Embryonic facial prominence (tissue), 1 donor: Measurements from ENCODE around the gene NEMP1.
"Not testable (repeated sequence)": the region's sequence is repeated elsewhere in the genome, so short reads cannot be mapped to it uniquely, and the experiment has no call there.

Experiments used
- DNase-seq: peaks from one replicate; pipeline ENCODE4 v3.0.0-alpha.2; 2016; ENCODE audit errors: extremely low spot score

NEMP1 gene

DNA sequence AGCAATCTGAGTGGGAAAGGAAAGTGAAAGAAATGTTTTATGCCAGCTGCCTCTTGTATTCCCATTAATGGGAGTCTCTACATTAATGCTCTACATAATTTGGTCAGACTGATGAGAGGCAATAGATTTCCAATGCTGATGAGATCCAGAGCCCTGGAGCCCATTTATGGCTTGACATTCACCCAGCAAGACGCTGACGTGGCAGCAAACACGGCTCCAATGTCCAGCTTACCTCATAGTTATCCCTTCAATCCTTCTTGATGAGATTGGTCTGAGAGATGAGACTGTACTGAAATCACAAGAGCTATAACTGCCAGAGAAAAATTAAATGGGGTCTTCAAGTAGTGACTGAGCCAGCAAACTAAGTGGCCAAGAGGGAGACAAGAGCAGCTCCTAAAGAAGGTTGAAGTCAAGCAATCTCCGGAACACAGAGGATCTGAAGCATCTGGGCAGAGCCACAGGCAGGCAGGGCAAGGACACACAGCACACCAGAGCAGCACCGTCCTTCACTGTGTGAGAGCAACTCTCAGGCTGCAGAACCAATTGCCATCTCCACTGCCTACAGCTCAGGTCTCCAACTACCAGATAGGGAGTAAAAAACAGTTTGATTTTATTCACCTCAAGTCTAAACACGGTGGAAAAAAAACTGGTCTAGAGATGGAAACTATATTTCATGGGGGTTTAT is 21.4 kb downstream of the NEMP1 start:
- DNase-seq = no peak

DNA sequence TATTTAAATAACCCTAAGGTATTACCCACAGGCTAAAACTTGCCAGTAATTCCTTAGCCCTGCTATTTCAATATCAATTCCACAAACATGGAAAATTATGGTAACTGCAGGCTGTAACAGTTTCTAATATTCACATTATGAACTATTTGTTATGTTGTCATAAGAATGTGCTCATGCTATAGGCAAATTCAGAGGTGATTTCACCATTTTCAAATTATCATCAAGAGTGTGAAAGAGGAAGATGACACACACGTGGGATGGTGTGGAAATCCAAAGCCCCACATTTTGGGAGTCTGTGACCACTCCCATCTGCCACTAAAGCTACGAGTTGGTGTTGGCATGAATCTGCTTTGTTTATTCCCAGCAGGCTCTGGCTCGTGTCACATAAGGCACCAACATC is 22.8 kb downstream of the NEMP1 start:
- no peak for DNase-seq

GRCh38 chr12:57053901-57054300 is 24.7 kb downstream of the NEMP1 start:
- not testable (repeated sequence) for DNase-seq

DNA sequence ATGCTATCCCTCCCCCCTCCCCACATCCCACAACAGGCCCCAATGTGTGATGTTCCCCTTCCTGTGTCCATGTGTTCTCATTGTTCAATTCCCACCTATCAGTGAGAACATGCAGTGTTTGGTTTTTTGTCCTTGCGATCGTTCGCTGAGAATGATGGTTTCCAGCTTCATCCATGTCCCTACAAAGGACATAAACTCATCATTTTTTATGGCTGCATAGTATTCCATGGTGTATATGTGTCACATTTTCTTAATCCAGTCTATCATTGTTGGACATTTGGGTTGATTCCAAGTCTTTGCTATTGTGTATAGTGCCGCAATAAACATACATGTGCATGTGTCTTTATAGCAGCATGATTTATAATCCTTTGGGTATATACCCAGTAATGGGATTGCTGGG is 25.4 kb downstream of the NEMP1 start:
- not testable (repeated sequence) for DNase-seq

- no peak for DNase-seq
These were observed 27.6 kb downstream of the NEMP1 start for GRCh38 chr12:57051011-57051410.

- DNase-seq = no peak
These were observed 28.7 kb downstream of the NEMP1 start, which contains the start of gene MYO1A for GRCh38 chr12:57049890-57050289. MYO1A (minus strand) TSS chr12:57050129; CDS start chr12:57048323, 1,806 bp downstream.

DNA sequence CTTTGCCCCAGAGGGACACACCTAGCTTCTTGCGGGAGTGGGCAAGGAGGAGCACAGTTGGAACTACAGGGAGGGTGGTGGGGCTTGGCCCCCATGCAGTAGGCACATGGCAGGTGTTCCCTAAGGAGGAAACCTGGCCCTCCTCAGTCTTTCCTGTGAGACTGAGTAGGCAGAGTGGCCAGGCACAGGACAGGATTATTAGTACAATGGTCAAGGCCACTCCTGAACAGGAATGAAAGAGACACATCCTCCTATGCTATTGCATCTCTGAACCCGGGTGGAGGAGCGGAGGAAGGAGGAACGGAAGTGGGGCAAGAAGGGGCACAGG is 29.5 kb downstream of the NEMP1 start:
- DNase-seq = no peak

DNA sequence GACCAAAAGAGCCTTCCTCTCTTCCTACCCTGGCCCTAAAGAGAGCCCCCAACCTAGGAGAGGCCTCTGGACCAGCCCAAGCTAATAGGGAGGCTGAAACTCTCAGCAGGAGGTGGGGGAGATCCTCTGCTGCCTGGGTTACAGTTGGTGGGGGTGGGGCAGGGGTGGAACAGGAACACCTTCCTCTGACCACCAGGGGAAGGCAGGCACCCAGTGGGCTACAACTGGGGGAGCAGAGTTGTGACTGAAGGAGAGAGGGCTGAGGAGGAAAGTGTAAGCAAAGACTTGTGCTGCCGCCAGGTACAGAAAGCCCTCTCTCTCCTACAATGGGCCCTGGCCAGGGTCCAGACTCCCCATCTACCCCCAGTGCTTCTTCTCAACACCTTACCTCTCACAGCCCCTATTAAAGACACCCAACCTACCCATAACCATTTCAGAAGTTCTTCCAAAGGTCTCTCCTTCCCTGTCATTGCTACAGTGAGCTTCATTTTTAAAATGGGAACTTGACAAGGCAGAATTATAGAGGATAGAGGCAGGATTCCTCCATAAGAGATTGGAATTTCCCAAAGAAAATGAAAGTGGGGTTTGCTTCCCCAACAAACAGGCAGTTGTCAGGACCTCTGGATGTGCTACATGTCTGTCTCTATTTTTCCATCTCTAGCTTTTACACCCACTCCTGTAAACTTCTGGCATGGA is 30.0 kb downstream of the NEMP1 start:
- DNase-seq = no peak

DNA sequence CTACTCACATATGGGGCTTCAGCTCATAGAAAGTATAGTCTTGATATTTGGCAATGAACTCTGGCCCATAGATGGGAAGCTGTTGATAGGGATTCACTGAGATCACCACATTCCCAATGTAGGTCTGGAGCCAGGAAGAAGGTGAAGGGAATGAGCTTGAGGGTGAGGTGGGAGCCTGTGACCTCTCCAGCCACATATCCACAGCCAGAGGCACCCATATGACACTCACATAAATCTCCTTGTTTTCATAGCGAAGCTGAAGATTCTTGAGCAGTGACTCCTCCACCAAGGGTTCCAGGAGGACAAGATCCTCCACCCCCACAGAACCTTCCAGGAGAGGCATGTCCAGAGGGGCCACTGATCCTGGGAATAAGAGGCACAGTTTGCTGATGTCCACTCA is 30.6 kb downstream of the NEMP1 start:
- DNase-seq = no peak

DNA sequence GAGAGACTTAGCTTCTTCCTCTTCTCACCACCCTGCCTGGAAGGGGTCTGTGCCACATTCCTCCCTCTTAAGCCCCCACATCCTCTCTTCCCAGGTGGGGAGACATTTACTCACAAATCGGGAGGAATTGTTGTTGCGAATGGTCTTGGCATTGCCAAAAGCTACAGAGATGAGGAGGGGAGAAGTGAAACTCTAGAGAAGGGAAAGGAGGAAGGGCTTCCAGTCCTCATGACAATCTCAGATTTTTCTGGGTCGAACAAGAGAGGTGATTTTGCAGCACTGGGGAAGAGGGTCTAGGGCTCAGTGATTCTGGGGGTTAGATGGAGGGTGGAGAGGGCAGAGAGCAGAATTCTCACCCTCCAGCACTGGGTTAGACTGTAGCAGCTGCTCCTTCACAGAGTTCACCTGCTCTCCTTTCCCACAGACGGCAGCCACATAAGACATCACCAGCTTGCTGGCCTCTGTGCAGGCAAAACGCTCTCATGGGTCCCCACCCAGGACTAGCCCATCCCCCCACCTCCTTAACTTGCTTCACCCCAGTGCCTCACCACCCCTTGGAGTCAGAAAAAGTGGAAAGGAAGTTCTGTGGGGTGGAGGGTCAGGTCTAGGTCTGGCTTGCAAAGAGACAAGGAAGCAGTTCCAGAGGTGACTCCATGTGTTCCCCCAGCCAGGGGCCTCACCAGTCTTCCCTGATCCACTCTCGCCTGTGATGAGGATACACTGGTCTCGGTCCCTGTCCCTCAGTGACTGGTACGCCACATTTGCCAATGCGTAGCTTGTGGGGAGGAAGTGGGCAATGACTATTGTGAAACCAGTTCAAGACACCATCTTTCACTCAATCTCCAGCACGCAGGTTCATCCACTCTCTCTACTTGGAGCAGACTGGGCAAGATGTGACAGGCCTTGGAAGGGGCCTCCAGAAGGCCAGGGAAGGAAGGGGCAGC is 31.4 kb downstream of the NEMP1 start:
- no peak for DNase-seq

DNA sequence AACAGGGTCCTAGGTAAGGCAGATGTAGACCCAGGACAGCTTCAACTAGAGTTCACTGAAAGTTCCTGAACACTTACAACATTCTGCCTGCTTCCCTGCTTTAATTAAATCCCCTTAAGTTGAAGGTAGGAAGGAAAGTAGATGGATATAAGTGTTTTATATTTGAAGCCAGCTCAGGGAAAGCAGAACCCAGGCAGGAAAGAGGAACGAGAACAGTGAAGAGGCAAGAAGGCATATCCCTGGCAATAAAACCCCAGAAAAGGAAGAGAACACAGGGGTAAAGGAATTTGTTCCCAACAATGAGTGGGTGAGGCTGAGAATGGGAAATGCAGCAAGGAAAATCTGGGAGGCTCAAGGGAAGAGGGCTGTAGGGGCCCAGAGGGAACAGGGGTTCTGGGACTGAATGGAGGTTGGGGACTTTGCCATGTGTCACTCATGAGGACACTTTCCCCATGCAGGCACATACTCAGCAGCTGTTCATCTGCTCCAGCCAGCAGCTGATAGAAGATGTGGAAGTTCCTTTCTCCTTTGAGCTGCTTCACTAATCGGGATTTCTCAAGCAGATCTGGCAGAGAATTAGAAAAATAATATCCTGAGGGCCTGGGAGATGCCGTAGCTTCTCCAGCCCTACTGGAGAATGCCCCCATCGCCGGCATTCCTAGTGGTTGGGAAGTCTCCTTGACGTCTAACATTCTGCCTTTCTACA is 32.4 kb downstream of the NEMP1 start:
- DNase-seq = no peak

- no peak for DNase-seq
These were observed 33.7 kb downstream of the NEMP1 start for GRCh38 chr12:57044889-57045288.

- DNase-seq = no peak
These were observed 34.1 kb downstream of the NEMP1 start for GRCh38 chr12:57044468-57044867.

DNA sequence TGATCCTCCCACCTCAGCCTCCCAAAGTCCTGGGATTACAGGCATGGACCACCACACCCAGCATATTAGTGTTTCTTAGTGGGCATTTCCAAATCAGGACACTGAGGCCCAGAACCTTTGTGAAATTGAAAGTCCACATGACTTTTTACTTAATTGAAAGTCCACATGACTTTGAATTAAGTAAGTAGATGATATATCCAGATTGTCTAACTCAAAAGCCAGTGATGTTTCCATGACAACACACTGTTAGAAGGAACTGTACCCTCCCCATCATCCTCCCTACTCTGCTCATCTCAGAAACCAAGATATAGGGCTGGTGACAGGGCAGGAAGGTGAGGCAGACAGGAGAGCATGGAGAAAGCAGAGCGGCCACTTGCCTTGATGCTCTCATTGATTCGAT is 35.9 kb downstream of the NEMP1 start:
- DNase-seq = no peak

GRCh38 chr12:57040750-57041149 is 37.8 kb downstream of the NEMP1 start:
- DNase-seq = no peak

- no peak for DNase-seq
These were observed 38.4 kb downstream of the NEMP1 start for GRCh38 chr12:57040211-57040610.

DNA sequence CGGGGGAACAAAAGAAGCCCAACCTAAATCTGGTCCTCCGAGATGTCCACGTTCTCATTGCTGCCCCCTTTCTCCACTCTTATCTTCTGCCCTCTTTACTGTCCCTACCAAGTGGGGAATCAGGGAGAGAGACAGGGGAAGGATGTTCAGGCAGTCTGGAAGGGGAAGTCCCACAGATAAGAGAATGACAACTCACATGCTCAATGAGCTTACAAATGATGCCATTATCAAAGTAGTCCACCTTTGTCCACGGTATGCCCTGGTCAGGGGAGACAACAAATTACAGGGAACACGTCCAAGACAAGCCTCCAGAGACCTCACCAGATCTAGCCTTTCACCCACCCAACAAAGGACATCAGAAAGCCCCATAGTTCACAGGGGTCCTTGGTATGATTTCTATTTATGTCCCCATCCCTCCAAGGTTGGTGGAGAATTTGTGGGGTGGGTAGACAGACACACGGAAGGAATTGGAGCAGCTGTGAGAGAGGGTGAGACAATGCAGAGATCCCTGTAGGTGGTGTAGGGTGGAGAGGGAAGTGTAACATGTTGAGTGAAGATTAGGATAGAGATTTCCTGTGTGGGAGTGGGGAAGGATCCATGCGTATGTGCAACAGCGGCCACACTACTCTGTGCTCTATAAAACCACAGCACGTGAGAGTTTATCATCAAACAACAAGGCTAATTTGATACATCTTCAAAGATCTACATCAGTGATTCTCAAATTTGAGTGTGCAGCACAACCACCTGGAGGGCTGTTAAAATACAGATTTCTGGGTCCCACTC is 39.4 kb downstream of the NEMP1 start:
- no peak for DNase-seq

- no peak for DNase-seq
These were observed 41.3 kb downstream of the NEMP1 start for GRCh38 chr12:57037264-57037663.

- DNase-seq = no peak
These were observed 45.2 kb downstream of the NEMP1 start for GRCh38 chr12:57033431-57033830.

GRCh38 chr12:57031789-57032188 is 46.8 kb downstream of the NEMP1 start:
- DNase-seq = no peak

- DNase-seq = no peak
These were observed 47.4 kb downstream of the NEMP1 start for GRCh38 chr12:57031138-57031725.
